Keratinocyte (primary cell): Measurements from ENCODE around the gene FSTL1. TPM values are rescaled to one million over a fixed set of nuclear protein-coding genes. Genes with fewer than 3 reads are reported as not detected.
A peak's percentile ranks its signal among the peaks of the same experiment; 100 is the strongest.

Experiments used
- DNase-seq: peaks from one replicate; pipeline ENCODE4 v3.0.0-alpha.2; 2011; ENCODE audit warnings: low read depth, missing footprints, low spot score
- FAIRE-seq: peaks from 2 replicates; lab custom pipeline; 2011; peaks lifted over from hg19 to GRCh38; lab: Jason Lieb, UNC
- H2AFZ ChIP-seq: 2 replicates; pipeline ENCODE4 v1.6.0; 2012; ENCODE audit warnings: low read length, control low read depth, inconsistent platforms; ENCODE audit not compliant: control insufficient read depth
- H3K27ac ChIP-seq: 2 replicates; pipeline ENCODE4 v1.5.1; 2011; ENCODE audit warnings: low read length; ENCODE audit not compliant: control insufficient read depth, insufficient read depth
- H3K27me3 ChIP-seq: 3 replicates; pipeline ENCODE4 v1.6.0; 2011; ENCODE audit warnings: low read length; ENCODE audit not compliant: control insufficient read depth, insufficient read depth; ENCODE audit errors: extremely low read depth
- H3K36me3 ChIP-seq, 2 experiments: 2 replicates in 1 of 2; 3 replicates in 1 of 2; pipeline ENCODE4 v1.5.1; 2011; ENCODE audit warnings: low read length in 2 of 2, mild to moderate bottlenecking in 1 of 2; ENCODE audit not compliant: control insufficient read depth in 2 of 2, insufficient read depth in 2 of 2; ENCODE audit errors: extremely low read depth in 1 of 2
- H3K4me1 ChIP-seq: 3 replicates; pipeline ENCODE4 v1.5.1; 2011; ENCODE audit warnings: low read length; ENCODE audit not compliant: control insufficient read depth, insufficient read depth; ENCODE audit errors: extremely low read depth
- H3K4me2 ChIP-seq: 3 replicates; pipeline ENCODE4 v1.6.0; 2011; ENCODE audit warnings: low read depth, low read length; ENCODE audit not compliant: control insufficient read depth, insufficient read depth; ENCODE audit errors: extremely low read depth
- H3K4me3 ChIP-seq, 3 experiments: fragments of 200-600 bp in 1 of 3; sonication (generic) in 1 of 3; 2 replicates in 2 of 3; 3 replicates in 1 of 3; pipeline ENCODE4 v1.5.1; 2011 to 2016; ENCODE audit warnings: low read length in 3 of 3, mild to moderate bottlenecking in 3 of 3, control low read depth in 2 of 3, inconsistent platforms in 1 of 3, low read depth in 1 of 3, mixed read lengths in 1 of 3, mixed run types in 1 of 3, moderate library complexity in 1 of 3; ENCODE audit not compliant: control insufficient read depth in 2 of 3, insufficient read depth in 2 of 3; ENCODE audit errors: extremely low read depth in 1 of 3
- H3K79me2 ChIP-seq: 2 replicates; pipeline ENCODE4 v1.6.0; 2012; ENCODE audit warnings: low read length; ENCODE audit not compliant: control insufficient read depth, insufficient read depth
- H3K9ac ChIP-seq: 3 replicates; pipeline ENCODE4 v1.6.0; 2011; ENCODE audit warnings: low read length; ENCODE audit not compliant: control insufficient read depth, insufficient read depth; ENCODE audit errors: extremely low read depth
- H3K9me1 ChIP-seq: 3 replicates; pipeline ENCODE4 v1.6.0; 2011; ENCODE audit warnings: low read length; ENCODE audit not compliant: control insufficient read depth, insufficient read depth; ENCODE audit errors: extremely low read depth
- H3K9me3 ChIP-seq: 2 replicates; pipeline ENCODE4 v1.5.1; 2012; ENCODE audit warnings: low read depth, low read length; ENCODE audit not compliant: control insufficient read depth
- H4K20me1 ChIP-seq: 3 replicates; pipeline ENCODE4 v1.6.0; 2011; ENCODE audit warnings: low read length; ENCODE audit not compliant: control insufficient read depth, insufficient read depth; ENCODE audit errors: extremely low read depth
- CTCF ChIP-seq, 3 experiments: IDR thresholded peaks in 1 of 3; conservative IDR thresholded peaks in 1 of 3; optimal IDR thresholded peaks in 1 of 3; 2 replicates in 2 of 3; 3 replicates in 1 of 3; pipeline versions ENCODE3 to v1.5.1; 2011; ENCODE audit warnings: low read length in 3 of 3, mild to moderate bottlenecking in 3 of 3, moderate library complexity in 2 of 3, control low read depth in 1 of 3, inconsistent platforms in 1 of 3; ENCODE audit not compliant: insufficient read depth in 2 of 3; ENCODE audit errors: extremely low read depth in 1 of 3
- EZH2 ChIP-seq: IDR thresholded peaks from one replicate; pipeline ENCODE4 v1.6.1; 2012; ENCODE audit warnings: inconsistent platforms, mild to moderate bottlenecking, low read length, moderate library complexity
- dilution Hi-C: fragments of 300-500 bp; cut with MboI; formaldehyde crosslinking; loops from one replicate; pipeline ENCODE4 v1.7.0; 2020; ENCODE audit warnings: low sequenced_read_pairs; ENCODE audit not compliant: extremely low pct_ligation_motif_present
- polyA plus RNA-seq, 5 experiments: library from polyadenylated mRNA; depleted of rRNA in 3 of 5; stranded (reverse) in 3 of 5; stranded (forward) in 1 of 5; unstranded in 1 of 5; fragments of >200 nt; gene quantifications; 1 replicate in 1 of 5; 2 replicates in 3 of 5; 3 replicates in 1 of 5; pipeline versions ENCODE4 v1.2.1 to v1.2.3, GENCODE V29; 2011 to 2012; ENCODE audit warnings: missing spikeins in 2 of 5, low read depth in 1 of 5, low replicate concordance in 1 of 5

The FSTL1 gene
- polyA plus RNA-seq, 1 donor (not counting 4 experiments of a cell fraction or from before 2014, with no cell fraction given) = 59.0 TPM

- Histone ChIP-seq H3K9ac (no peak overlapping the region), H3K79me2 (no peaks in the 10 kb centered on the region), H3K4me3 (no peak overlapping the region), H2AFZ (no peak overlapping the region), H3K9me3 (no peaks in the 10 kb centered on the region), H3K27me3 (no peaks in the 10 kb centered on the region), H3K4me1 (peaks cover 22% of the 10 kb centered on the region), H3K9me1 (no peaks in the 10 kb centered on the region), H3K27ac (no peak overlapping the region), H3K36me3 (no peaks in the 10 kb centered on the region), H4K20me1 (no peaks in the 10 kb centered on the region), H3K4me2 (no peak overlapping the region)
- FAIRE-seq (no peak), DNase-seq (no peak)
- no peak for TF ChIP-seq EZH2
- TF ChIP-seq CTCF (optimal IDR thresholded peaks at IDR 0.05 in 1 of 3, IDR thresholded peaks at IDR 0.05 in 1 of 3, conservative IDR thresholded peaks at IDR 0.05 in 1 of 3; ENCODE audit: extremely low read depth in 1 of 3, insufficient read depth in 2 of 3, low read length in 3 of 3) = no peak
- dilution Hi-C loops = no loop called here
Measured at GRCh38 chr3:120419797-120420196, 31.0 kb downstream of the FSTL1 start.

GRCh38 chr3:120418866-120419490, 31.8 kb downstream of the FSTL1 start:
- H3K4me1 ChIP-seq = peaks cover 22% of the 10 kb centered on the region
- TF ChIP-seq EZH2 (no peak), CTCF (optimal IDR thresholded peaks at IDR 0.05 in 1 of 3, IDR thresholded peaks at IDR 0.05 in 1 of 3, conservative IDR thresholded peaks at IDR 0.05 in 1 of 3; ENCODE audit: extremely low read depth in 1 of 3, insufficient read depth in 2 of 3, low read length in 3 of 3) (peak; percentile 77 to 94 (median 78))
- DNase-seq (no peak), FAIRE-seq (peak; percentile 57)
- H3K4me3 ChIP-seq = no peak overlapping the region
- H4K20me1 ChIP-seq = no peaks in the 10 kb centered on the region
- no peaks in the 10 kb centered on the region for H3K27me3 ChIP-seq
- dilution Hi-C loops = no loop called here
- peak overlapping the region; percentile 56 for H2AFZ ChIP-seq
- H3K36me3 ChIP-seq = no peaks in the 10 kb centered on the region
- no peaks in the 10 kb centered on the region for H3K79me2 ChIP-seq
- H3K9me3 ChIP-seq = no peaks in the 10 kb centered on the region
- H3K9me1 ChIP-seq = no peaks in the 10 kb centered on the region
- peak overlapping the region; percentile 15 for H3K27ac ChIP-seq
- H3K4me2 ChIP-seq = peak overlapping the region; percentile 55
- H3K9ac ChIP-seq = peak overlapping the region; percentile 31
